Type B pancreatic cell (in vitro differentiated cells): ENCODE results near the gene KCNS3. TPM values are rescaled to one million over a fixed set of nuclear protein-coding genes. Genes with fewer than 3 reads are reported as not detected.

ENCODE experiments used
- DNase-seq: peaks from one replicate; pipeline ENCODE4 v3.0.0; 2021; ENCODE audit warnings: mixed read lengths; ENCODE audit not compliant: unreplicated experiment; ENCODE audit errors: extremely low spot score
- H3K27ac Mint-ChIP-seq: 2 replicates; pipeline ENCODE4 v1.8.0; 2021; ENCODE audit warnings: mild to moderate bottlenecking, mixed read lengths
- H3K27me3 Mint-ChIP-seq: 2 replicates; pipeline ENCODE4 v1.8.0; 2021; ENCODE audit warnings: mixed read lengths
- H3K36me3 Mint-ChIP-seq: 2 replicates; pipeline ENCODE4 v1.8.0; 2021; ENCODE audit warnings: mixed read lengths
- H3K4me1 Mint-ChIP-seq: one replicate; pipeline ENCODE4 v1.8.0; 2021; ENCODE audit warnings: mixed read lengths; ENCODE audit not compliant: unreplicated experiment
- H3K4me3 Mint-ChIP-seq: 2 replicates; pipeline ENCODE4 v1.8.0; 2021; ENCODE audit warnings: mild to moderate bottlenecking, mixed read lengths
- H3K9me3 Mint-ChIP-seq: 2 replicates; pipeline ENCODE4 v1.8.0; 2021; ENCODE audit warnings: mixed read lengths
- CTCF ChIP-seq: fragments of 200-600 bp; sonication (generic); conservative IDR thresholded peaks from 2 replicates; pipeline ENCODE4 v1.5.0; 2021; ENCODE audit warnings: antibody characterized with exemption, mild to moderate bottlenecking
- total RNA-seq: library from RNA; stranded (reverse); gene quantifications from 2 replicates; pipeline ENCODE4 v1.2.1, GENCODE V29; 2021; ENCODE audit warnings: low replicate concordance

The KCNS3 gene
- total RNA-seq, 1 donor from 2014 or later: 5.3 TPM

GRCh38 chr2:17877811-17878280 lies 621 bp upstream of the KCNS3 start:
- H3K4me1 Mint-ChIP-seq: peaks cover 9% of the 10 kb centered on the region
- H3K9me3 Mint-ChIP-seq: no peaks in the 10 kb centered on the region
- peaks cover 91% of the 10 kb centered on the region for H3K27me3 Mint-ChIP-seq
- H3K4me3 Mint-ChIP-seq: peak overlapping the region; percentile 91
- peak overlapping the region; percentile 41 for H3K27ac Mint-ChIP-seq
- TF ChIP-seq CTCF: no peak
- no peaks in the 10 kb centered on the region for H3K36me3 Mint-ChIP-seq
- DNase-seq: no peak

GRCh38 chr2:17879137-17879912 lies 858 bp downstream of the KCNS3 start:
- Mint-ChIP-seq H3K9me3 (no peaks in the 10 kb centered on the region), H3K4me3 (peak overlapping the region; percentile 88), H3K4me1 (peaks cover 9% of the 10 kb centered on the region), H3K27me3 (peaks cover 81% of the 10 kb centered on the region), H3K36me3 (no peaks in the 10 kb centered on the region), H3K27ac (peak overlapping the region; percentile 31)
- no peak for DNase-seq
- TF ChIP-seq CTCF: peak; percentile 44

GRCh38 chr2:17879913-17880274 lies 1.4 kb downstream of the KCNS3 start:
- no peak for TF ChIP-seq CTCF
- Mint-ChIP-seq H3K4me1 (peaks cover 9% of the 10 kb centered on the region), H3K36me3 (no peaks in the 10 kb centered on the region), H3K4me3 (peak overlapping the region; percentile 88), H3K9me3 (no peaks in the 10 kb centered on the region), H3K27ac (peak overlapping the region; percentile 39), H3K27me3 (peaks cover 78% of the 10 kb centered on the region)
- no peak for DNase-seq

GRCh38 chr2:17892770-17893534 lies 14.5 kb downstream of the KCNS3 start:
- TF ChIP-seq CTCF: no peak
- Mint-ChIP-seq H3K9me3 (peaks cover 21% of the 10 kb centered on the region), H3K36me3 (no peaks in the 10 kb centered on the region), H3K4me3 (no peak overlapping the region), H3K4me1 (no peaks in the 10 kb centered on the region), H3K27ac (no peak overlapping the region), H3K27me3 (peaks cover 2% of the 10 kb centered on the region)
- no peak for DNase-seq

- Mint-ChIP-seq H3K4me3 (no peak overlapping the region), H3K36me3 (no peaks in the 10 kb centered on the region), H3K9me3 (peaks cover 23% of the 10 kb centered on the region), H3K27ac (no peak overlapping the region), H3K27me3 (no peaks in the 10 kb centered on the region), H3K4me1 (no peaks in the 10 kb centered on the region)
- TF ChIP-seq CTCF: no peak
- no peak for DNase-seq
Measured at GRCh38 chr2:17894005-17894404, 15.5 kb downstream of the KCNS3 start.
